ENCODE results near the gene MCRS1.

DNA sequence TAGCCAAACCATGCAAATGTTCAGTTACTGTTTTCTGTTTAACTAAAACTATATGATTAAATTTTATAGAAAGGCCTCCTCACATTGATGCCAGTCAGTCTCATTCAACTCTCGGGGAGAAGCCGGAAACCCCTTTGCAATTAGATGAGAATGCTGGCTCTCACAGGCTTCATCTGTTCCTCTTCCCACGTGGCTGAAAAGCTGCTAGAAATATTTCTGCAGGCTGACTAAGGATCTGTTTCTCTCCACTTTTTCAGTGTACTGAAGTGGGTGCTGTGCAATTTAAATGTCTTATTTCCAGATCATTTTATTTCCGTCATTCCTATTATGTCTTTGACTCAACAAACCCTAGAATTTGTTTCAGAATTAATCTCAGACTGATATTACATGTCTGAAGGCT is 46.6 kb downstream of the MCRS1 start:
- TF ChIP-seq, protein P1, sequence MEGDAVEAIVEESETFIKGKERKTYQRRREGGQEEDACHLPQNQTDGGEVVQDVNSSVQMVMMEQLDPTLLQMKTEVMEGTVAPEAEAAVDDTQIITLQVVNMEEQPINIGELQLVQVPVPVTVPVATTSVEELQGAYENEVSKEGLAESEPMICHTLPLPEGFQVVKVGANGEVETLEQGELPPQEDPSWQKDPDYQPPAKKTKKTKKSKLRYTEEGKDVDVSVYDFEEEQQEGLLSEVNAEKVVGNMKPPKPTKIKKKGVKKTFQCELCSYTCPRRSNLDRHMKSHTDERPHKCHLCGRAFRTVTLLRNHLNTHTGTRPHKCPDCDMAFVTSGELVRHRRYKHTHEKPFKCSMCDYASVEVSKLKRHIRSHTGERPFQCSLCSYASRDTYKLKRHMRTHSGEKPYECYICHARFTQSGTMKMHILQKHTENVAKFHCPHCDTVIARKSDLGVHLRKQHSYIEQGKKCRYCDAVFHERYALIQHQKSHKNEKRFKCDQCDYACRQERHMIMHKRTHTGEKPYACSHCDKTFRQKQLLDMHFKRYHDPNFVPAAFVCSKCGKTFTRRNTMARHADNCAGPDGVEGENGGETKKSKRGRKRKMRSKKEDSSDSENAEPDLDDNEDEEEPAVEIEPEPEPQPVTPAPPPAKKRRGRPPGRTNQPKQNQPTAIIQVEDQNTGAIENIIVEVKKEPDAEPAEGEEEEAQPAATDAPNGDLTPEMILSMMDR (conservative IDR thresholded peaks at IDR 0.05 in 1 of 2, IDR thresholded peaks at IDR 0.05 in 1 of 2; ENCODE audit: extremely low read depth in 1 of 2, insufficient read depth in 1 of 2, low read depth in 1 of 2, low read length in 2 of 2): no peak
- no peak for TF ChIP-seq EZH2 (IDR thresholded peaks at IDR 0.05; ENCODE audit: borderline replicate concordance, low read length)

Data from mammary epithelial cell (primary cell).